Astrocyte of the cerebellum (primary cell): ENCODE data around the gene PNPLA7.

ENCODE experiments used
- DNase-seq: peaks from one replicate; pipeline ENCODE4 v3.0.0-alpha.2; 2011; ENCODE audit warnings: low read depth
- H3K4me3 ChIP-seq: 2 replicates; pipeline ENCODE4 v1.5.1; 2011; ENCODE audit warnings: mild to moderate bottlenecking, low read depth, low read length, moderate library complexity
- in situ Hi-C: cut with HindIII; loops from 2 replicates; pipeline ENCODE4 v1.10.0; 2017; ENCODE audit warnings: low sequenced_read_pairs
- TF ChIP-seq, protein P1 (sequence below): IDR thresholded peaks from 2 replicates; pipeline ENCODE4 v1.5.1; 2012; ENCODE audit warnings: low read length, low read depth, moderate library complexity, mild to moderate bottlenecking; ENCODE audit errors: missing control alignments

The PNPLA7 gene

DNA sequence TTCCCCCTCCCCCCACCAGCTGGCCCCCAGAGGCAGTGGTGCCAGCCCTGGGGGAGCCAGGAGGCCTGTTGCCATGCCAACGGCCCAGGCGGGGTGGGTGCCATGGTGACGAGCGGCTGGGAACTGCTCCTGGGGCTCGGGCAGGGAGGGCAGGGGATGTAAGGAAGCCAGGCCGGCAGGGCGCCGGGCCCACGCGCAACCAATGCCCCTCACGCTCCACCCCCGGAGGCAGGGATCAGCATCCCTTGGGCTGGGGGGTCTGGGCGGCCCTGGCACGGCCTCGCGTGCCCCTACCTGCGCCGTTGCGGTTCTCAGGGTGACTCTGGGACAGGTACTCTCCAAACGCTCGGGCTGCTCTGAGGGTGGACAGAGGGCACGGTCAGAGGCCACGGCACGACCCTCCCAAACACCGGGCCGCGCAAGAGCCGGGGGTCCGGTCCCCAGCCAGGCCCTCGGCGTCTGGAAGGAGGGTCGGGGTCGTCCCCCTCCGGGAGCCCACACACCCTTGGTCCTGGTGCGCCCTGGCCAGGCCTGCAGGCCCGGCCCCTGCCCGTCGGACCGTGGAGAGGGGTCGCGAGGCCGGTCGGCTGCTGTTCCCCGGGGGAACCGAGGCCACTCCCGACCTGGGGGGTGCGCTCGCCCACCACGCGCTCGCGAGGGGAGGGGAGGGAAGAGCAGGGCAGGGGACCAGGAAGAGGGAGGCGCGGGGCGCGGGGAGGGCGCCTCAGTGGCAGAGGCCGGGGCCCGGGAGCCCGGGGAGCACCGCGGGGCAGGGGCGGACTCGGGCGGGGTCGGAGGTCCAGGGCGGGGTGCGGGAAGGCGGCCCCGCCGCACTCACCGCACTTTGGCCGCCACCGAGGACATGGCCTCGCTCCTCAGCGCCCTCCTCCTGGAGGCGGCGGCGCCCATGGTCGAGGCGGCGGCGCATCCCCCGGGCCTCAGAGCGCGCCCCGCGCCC lies 91.7 kb downstream of the PNPLA7 start:
- DNase-seq, result no peak
- H3K4me3 ChIP-seq, result peak overlapping the region; percentile 76
- in situ Hi-C loops, result no loop called here
- TF ChIP-seq, protein P1, sequence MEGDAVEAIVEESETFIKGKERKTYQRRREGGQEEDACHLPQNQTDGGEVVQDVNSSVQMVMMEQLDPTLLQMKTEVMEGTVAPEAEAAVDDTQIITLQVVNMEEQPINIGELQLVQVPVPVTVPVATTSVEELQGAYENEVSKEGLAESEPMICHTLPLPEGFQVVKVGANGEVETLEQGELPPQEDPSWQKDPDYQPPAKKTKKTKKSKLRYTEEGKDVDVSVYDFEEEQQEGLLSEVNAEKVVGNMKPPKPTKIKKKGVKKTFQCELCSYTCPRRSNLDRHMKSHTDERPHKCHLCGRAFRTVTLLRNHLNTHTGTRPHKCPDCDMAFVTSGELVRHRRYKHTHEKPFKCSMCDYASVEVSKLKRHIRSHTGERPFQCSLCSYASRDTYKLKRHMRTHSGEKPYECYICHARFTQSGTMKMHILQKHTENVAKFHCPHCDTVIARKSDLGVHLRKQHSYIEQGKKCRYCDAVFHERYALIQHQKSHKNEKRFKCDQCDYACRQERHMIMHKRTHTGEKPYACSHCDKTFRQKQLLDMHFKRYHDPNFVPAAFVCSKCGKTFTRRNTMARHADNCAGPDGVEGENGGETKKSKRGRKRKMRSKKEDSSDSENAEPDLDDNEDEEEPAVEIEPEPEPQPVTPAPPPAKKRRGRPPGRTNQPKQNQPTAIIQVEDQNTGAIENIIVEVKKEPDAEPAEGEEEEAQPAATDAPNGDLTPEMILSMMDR, result no peak

DNA sequence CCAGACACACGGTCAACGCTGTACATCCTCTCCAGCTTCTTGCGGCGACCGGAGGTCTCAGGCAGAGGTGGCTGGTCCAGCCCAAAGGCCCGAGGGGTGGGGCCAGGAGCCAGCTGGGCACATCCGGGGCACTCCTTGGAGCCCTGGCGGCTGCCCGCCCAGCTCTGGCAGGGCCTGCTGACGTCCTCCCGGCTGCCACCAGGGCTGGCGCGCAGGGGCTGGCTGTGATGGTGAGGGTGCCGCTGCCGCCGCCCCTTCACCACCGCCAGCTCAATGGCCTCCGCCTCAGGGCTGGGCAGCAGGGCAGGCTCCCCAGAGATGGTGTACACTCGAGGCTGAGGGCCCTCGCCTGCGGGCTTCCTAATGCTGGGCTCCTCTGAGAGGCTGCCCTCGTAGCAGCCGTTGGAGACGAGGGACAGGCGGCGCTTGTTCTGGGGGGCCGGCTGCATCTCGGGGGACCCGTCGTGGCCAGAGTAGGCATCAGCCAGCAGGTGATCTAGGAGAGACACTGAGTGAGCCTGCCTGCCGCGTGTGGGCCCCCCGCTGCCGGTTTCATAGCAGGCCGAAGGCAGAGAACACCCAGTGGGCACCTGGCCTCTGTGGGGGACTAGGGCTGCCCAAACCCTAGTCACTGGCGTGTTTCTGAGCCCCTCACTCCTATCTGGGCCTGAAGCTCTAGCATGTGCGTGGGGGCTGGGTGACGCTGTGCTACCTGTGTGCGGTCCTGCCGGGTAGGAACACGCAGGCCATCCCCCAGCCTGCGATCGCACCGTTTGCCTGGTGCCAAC lies 92.6 kb downstream of the PNPLA7 start:
- in situ Hi-C loops, result no loop called here
- DNase-seq, result no peak
- H3K4me3 ChIP-seq, result peak overlapping the region; percentile 76
- TF ChIP-seq, protein P1, result no peak

DNA sequence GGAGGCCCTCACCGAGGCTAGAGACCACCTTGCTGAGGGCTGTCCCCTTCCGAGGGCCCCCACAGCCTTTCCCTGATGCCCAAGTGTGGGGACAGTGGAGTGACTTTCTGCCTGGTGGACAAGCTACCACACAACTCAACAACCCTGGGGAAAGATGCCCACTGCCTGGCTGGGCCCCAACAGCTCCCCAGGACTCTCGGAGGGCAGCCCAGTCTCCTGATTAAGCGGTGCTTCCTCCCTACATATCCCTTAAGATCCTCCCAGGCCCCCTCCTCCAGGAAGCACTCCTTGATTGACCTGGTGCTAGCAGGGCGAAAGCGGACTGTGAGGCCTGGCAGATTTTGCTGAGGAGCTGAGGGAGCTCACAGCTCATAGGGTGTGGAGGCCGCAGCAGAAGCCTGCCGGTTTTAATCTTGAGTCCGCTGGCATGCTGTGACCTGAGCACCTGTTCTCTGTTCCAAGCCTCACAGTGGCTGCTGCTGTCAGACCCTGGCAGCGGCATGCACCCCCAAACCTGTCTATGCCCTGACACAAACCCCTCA lies 93.3 kb downstream of the PNPLA7 start:
- in situ Hi-C loops, result no loop called here
- TF ChIP-seq, protein P1, result no peak
- no peak for DNase-seq
- peak overlapping the region; percentile 76 for H3K4me3 ChIP-seq

DNA sequence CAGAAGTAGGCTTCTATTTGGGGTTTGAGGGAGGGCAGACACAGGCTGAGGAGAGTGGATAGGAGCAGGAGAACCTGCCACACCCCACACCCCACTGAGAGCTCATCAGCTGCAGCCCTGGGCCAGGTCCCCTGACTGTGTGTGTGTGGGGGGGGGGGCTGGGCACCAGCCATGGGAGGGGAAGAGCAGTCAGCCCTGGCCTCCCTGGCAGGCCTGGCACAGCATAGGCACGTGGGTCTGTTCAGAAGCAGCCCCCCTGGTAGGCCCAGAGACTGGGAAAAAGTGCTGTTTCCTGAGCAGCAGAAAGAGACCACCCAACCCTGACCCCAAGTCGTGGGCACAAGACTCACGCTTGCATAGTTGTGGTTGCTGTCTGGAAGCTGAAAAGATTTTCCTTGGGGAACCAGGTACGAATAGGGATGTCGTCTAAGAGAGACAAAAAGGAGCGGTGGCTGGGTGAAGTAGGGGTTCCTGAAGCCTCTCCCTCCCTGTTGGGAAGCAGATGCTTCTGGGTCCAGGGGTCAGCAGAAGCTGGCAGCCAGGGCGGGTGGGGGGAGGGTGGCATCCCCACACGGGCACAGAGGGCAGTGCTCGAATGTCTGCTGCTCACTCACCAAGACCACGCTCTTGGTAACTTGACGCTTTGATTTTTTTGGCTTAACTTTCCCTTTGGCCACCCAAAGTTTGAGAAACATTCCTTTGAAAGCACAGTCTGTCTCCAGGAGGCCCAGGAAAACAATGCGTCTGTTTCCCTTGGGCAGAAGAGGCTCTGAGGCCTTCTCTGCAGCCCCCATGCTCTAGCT lies 93.9 kb downstream of the PNPLA7 start:
- DNase-seq, result peak; percentile 81
- in situ Hi-C loops, result no loop called here
- H3K4me3 ChIP-seq, result peak overlapping the region; percentile 76
- TF ChIP-seq, protein P1, result no peak

DNA sequence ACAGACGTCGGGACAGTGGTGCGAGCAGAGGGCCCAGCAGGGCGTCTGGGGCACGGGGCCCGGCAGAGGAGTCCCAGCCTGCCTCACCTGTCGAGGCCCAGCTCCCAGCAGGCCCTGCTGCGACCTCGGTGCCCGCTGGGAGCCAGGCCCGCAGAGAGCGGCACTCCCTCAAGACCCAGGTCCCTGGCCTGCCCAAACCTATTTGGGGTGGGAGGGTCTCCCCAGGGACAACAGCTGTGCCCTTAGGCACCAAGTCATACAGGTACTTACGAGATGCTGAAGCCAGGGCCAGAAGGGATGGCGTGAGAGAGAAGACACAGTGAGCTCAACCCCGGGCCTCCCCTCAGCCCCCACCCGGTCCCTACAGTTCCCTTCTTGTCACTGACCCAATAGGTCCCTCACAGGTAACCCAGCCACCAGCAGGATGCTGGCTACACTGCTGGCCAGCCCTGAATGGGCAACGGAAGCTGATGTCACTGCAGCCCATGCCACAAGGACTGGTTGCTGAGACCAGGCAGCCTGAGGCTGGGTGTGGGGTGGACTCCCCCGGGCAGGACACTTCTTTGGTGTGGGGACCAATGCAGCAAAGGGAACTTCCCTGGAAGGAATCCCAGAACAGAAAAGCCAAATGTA lies 94.7 kb downstream of the PNPLA7 start:
- no peak for DNase-seq
- H3K4me3 ChIP-seq, result no peak overlapping the region
- TF ChIP-seq, protein P1, result no peak
- in situ Hi-C loops, result no loop called here
